ENCODE results near the gene MRTFB. TPM values are rescaled to one million over a fixed set of nuclear protein-coding genes. Genes with fewer than 3 reads are reported as not detected.

Gene MRTFB
- total RNA-seq, 1 experiment from 2014 or later, result 90.5 TPM

GRCh38 chr16:14095883-14096551, 24.9 kb downstream of the MRTFB start:
- intact Hi-C loops (cut with micrococcal nuclease; ENCODE audit: unreplicated experiment), result no loop called here
- Histone ChIP-seq H3K27me3 (ENCODE audit: control insufficient read depth, insufficient read depth, low read length) (no peaks in the 10 kb centered on the region), H3K4me3 (ENCODE audit: low read depth in 2 of 2, low read length in 2 of 2) (no peak overlapping the region), H3K36me3 (ENCODE audit: control insufficient read depth, insufficient read depth, low read length) (no peaks in the 10 kb centered on the region), H3K4me1 (ENCODE audit: control insufficient read depth, insufficient read depth, low read length) (peaks cover 13% of the 10 kb centered on the region), H3K27ac (ENCODE audit: low read length) (no peak overlapping the region), H3K9me3 (ENCODE audit: control insufficient read depth, insufficient read depth, low read depth, low read length) (no peaks in the 10 kb centered on the region)
- DNase-seq (ENCODE audit: low read depth, low spot score) (no peak), ATAC-seq (no peak)
- in situ Hi-C loops (cut with HindIII; ENCODE audit: low pct_unique_long_range_greater_than_20kb, low sequenced_read_pairs), result no loop called here
- POLR2A ChIA-PET, result no interaction called here
- no TSS peak for BruUV-seq (replicated peaks)
- TF ChIP-seq, protein P1, sequence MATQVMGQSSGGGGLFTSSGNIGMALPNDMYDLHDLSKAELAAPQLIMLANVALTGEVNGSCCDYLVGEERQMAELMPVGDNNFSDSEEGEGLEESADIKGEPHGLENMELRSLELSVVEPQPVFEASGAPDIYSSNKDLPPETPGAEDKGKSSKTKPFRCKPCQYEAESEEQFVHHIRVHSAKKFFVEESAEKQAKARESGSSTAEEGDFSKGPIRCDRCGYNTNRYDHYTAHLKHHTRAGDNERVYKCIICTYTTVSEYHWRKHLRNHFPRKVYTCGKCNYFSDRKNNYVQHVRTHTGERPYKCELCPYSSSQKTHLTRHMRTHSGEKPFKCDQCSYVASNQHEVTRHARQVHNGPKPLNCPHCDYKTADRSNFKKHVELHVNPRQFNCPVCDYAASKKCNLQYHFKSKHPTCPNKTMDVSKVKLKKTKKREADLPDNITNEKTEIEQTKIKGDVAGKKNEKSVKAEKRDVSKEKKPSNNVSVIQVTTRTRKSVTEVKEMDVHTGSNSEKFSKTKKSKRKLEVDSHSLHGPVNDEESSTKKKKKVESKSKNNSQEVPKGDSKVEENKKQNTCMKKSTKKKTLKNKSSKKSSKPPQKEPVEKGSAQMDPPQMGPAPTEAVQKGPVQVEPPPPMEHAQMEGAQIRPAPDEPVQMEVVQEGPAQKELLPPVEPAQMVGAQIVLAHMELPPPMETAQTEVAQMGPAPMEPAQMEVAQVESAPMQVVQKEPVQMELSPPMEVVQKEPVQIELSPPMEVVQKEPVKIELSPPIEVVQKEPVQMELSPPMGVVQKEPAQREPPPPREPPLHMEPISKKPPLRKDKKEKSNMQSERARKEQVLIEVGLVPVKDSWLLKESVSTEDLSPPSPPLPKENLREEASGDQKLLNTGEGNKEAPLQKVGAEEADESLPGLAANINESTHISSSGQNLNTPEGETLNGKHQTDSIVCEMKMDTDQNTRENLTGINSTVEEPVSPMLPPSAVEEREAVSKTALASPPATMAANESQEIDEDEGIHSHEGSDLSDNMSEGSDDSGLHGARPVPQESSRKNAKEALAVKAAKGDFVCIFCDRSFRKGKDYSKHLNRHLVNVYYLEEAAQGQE (IDR thresholded peaks at IDR 0.05; ENCODE audit: insufficient read depth in 1 of 2, low read depth in 2 of 2, low read length in 1 of 2), result no peak
- TF ChIP-seq CTCF (IDR thresholded peaks at IDR 0.05) (no peak), SIN3A (IDR thresholded peaks at IDR 0.05; ENCODE audit: borderline replicate concordance, insufficient read depth, low read depth, low read length) (no peak), TCF7L2 (IDR thresholded peaks at IDR 0.05; ENCODE audit: low read depth, low read length) (no peak), POLR2AphosphoS5 (IDR thresholded peaks at IDR 0.05; ENCODE audit: low read depth, low read length) (no peak)
- CTCF ChIA-PET, result no interaction called here

DNA sequence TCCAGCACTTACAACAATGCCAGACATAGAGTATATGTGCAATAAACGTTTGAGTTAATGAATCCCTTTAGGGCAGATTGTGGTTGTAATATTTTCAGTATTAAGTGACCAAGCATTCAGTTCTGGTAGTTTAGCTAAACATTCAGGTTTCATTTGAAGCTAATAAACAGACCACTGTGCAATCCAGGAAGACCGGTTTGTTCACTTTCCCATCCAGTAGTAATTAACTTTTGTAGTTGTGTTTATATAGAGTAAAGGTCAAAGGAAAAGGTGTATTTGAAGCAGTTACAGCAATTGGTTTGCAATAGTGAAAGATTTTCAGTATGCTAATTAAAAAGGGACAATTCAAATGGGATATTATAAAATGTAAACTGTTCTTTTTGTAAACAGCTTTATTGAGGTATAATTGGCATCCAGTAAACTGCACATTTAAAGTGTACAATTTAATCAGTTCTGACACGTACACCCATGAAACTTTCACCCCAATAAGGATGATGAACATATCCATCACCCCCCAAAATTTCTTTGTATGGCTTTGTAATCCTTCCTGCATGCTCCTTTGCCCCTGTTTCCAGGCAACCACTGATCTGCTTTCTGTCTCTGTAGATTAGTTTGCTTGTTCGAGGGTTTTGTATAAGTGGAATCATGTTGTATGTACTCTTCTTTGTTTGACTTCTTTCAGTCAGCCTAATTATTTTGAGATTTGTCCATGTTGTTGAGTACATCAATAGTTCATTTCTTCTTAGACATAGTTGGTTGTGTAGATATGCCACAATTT, 26.3 kb downstream of the MRTFB start:
- intact Hi-C loops (cut with micrococcal nuclease; ENCODE audit: unreplicated experiment) (no loop called here), in situ Hi-C loops (cut with HindIII; ENCODE audit: low pct_unique_long_range_greater_than_20kb, low sequenced_read_pairs) (no loop called here)
- no peaks in the 10 kb centered on the region for H3K27me3 ChIP-seq (ENCODE audit: control insufficient read depth, insufficient read depth, low read length)
- H3K4me3 ChIP-seq (ENCODE audit: low read depth in 2 of 2, low read length in 2 of 2), result no peak overlapping the region
- POLR2A ChIA-PET, result no interaction called here
- H3K9me3 ChIP-seq (ENCODE audit: control insufficient read depth, insufficient read depth, low read depth, low read length), result no peaks in the 10 kb centered on the region
- no peak for TF ChIP-seq POLR2AphosphoS5 (IDR thresholded peaks at IDR 0.05; ENCODE audit: low read depth, low read length)
- TF ChIP-seq, protein P1 (IDR thresholded peaks at IDR 0.05; ENCODE audit: insufficient read depth in 1 of 2, low read depth in 2 of 2, low read length in 1 of 2), result no peak
- TF ChIP-seq TCF7L2 (IDR thresholded peaks at IDR 0.05; ENCODE audit: low read depth, low read length), result no peak
- TF ChIP-seq CTCF (IDR thresholded peaks at IDR 0.05), result no peak
- TF ChIP-seq SIN3A (IDR thresholded peaks at IDR 0.05; ENCODE audit: borderline replicate concordance, insufficient read depth, low read depth, low read length), result no peak
- H3K36me3 ChIP-seq (ENCODE audit: control insufficient read depth, insufficient read depth, low read length), result no peaks in the 10 kb centered on the region
- peaks cover 18% of the 10 kb centered on the region for H3K4me1 ChIP-seq (ENCODE audit: control insufficient read depth, insufficient read depth, low read length)
- no TSS peak for BruUV-seq (replicated peaks)
- DNase-seq (ENCODE audit: low read depth, low spot score) (no peak), ATAC-seq (no peak)
- peak overlapping the region; percentile 20; the same call in 1 of the 2 replicates for H3K27ac ChIP-seq (ENCODE audit: low read length)
- CTCF ChIA-PET, result no interaction called here
